IMR-90 (cell line): ENCODE data around the gene GSTK1. TPM values are rescaled to one million over a fixed set of nuclear protein-coding genes. Genes with fewer than 3 reads are reported as not detected.

Source experiments
- ATAC-seq: fragments of 200-7000 bp; cut with Tn5 transposase; 2 replicates; pipeline ENCODE4 v1.9.1; 2020; ENCODE audit warnings: low read depth, mild to moderate bottlenecking, moderate library complexity
- BruUV-seq: library from RNA; stranded (reverse); fragments of 400-500 nt; replicated peaks from 2 replicates; lab custom pipeline; 2021; lab: Mats Ljungman, UMichigan
- CTCF ChIA-PET: fragments of 300-600 bp; formaldehyde crosslinking; extraction: SDS; loops from one replicate; lab custom pipeline; 2021; ENCODE audit warnings: antibody characterized with exemption; lab: Yijun Ruan, JAX
- POLR2A ChIA-PET: fragments of 300-600 bp; sonication (Branson Sonifier 250); formaldehyde crosslinking; loops from one replicate; lab custom pipeline; 2022; ENCODE audit warnings: antibody characterized with exemption; ENCODE audit not compliant: unreplicated experiment; lab: Charles Lee
- DNase-seq: peaks from one replicate; pipeline ENCODE4 v3.0.0; 2013
- H2AFZ ChIP-seq: replicated peaks from 2 replicates; pipeline ENCODE3; 2013; ENCODE audit warnings: low read length, mild to moderate bottlenecking; ENCODE audit not compliant: poor library complexity
- H2AK5ac ChIP-seq: 2 replicates; pipeline ENCODE4 v1.6.1; 2013; ENCODE audit warnings: low read depth, low read length, inconsistent platforms
- H2AK9ac ChIP-seq: replicated peaks from 2 replicates; pipeline ENCODE3; 2013; ENCODE audit warnings: mild to moderate bottlenecking, low read depth, low read length, moderate library complexity; ENCODE audit not compliant: poor library complexity
- H2BK120ac ChIP-seq: 2 replicates; pipeline ENCODE4 v1.6.1; 2013; ENCODE audit warnings: low read depth, low read length, inconsistent platforms
- H2BK15ac ChIP-seq: 3 replicates; pipeline ENCODE4 v1.6.1; 2013; ENCODE audit warnings: low read depth, low read length, inconsistent platforms
- H2BK20ac ChIP-seq: 2 replicates; pipeline ENCODE4 v1.6.1; 2013; ENCODE audit warnings: low read depth, mild to moderate bottlenecking, inconsistent platforms, low read length, moderate library complexity
- H2BK5ac ChIP-seq: 2 replicates; pipeline ENCODE4 v1.6.1; 2013; ENCODE audit warnings: mild to moderate bottlenecking, low read depth, low read length, inconsistent platforms; ENCODE audit not compliant: poor library complexity, severe bottlenecking
- H3K14ac ChIP-seq: replicated peaks from 2 replicates; pipeline ENCODE4 v1.6.1; 2013; ENCODE audit warnings: low read depth, low read length, inconsistent platforms
- H3K18ac ChIP-seq: 2 replicates; pipeline ENCODE4 v1.6.1; 2013; ENCODE audit warnings: low read depth, low read length, control low read depth
- H3K23ac ChIP-seq: 2 replicates; pipeline ENCODE4 v1.6.1; 2013; ENCODE audit warnings: low read depth, low read length, inconsistent platforms
- H3K27ac ChIP-seq: 2 replicates; pipeline ENCODE4 v1.5.1; 2013; ENCODE audit warnings: mild to moderate bottlenecking, control low read depth, low read length; ENCODE audit not compliant: insufficient read depth
- H3K27me3 ChIP-seq: 2 replicates; pipeline ENCODE4 v1.6.1; 2013; ENCODE audit warnings: low read length; ENCODE audit not compliant: control insufficient read depth, insufficient read depth
- H3K36me3 ChIP-seq: 2 replicates; pipeline ENCODE4 v1.6.1; 2013; ENCODE audit warnings: low read length, mixed read lengths; ENCODE audit not compliant: control insufficient read depth, insufficient read depth
- H3K4ac ChIP-seq: 2 replicates; pipeline ENCODE4 v1.6.1; 2013; ENCODE audit warnings: low read depth, low read length, inconsistent platforms
- H3K4me1 ChIP-seq: 2 replicates; pipeline ENCODE4 v1.6.1; 2013; ENCODE audit warnings: low read length, mixed read lengths; ENCODE audit not compliant: control insufficient read depth, insufficient read depth
- H3K4me2 ChIP-seq: 2 replicates; pipeline ENCODE4 v1.6.1; 2013; ENCODE audit warnings: low read depth, mild to moderate bottlenecking, control low read depth, low read length, moderate library complexity
- H3K4me3 ChIP-seq: 2 replicates; pipeline ENCODE4 v1.5.1; 2013; ENCODE audit warnings: low read depth, mild to moderate bottlenecking, control low read depth, low read length, moderate library complexity; ENCODE audit not compliant: insufficient read depth
- H3K56ac ChIP-seq: 2 replicates; pipeline ENCODE4 v1.6.1; 2013; ENCODE audit warnings: low read length, inconsistent platforms; ENCODE audit not compliant: insufficient read depth; ENCODE audit errors: extremely low read depth
- H3K79me1 ChIP-seq, 2 experiments: 2 replicates each; pipeline ENCODE4 v1.6.1; 2013; ENCODE audit warnings: low read length in 2 of 2, inconsistent platforms in 1 of 2, low read depth in 1 of 2
- H3K9ac ChIP-seq: 2 replicates; pipeline ENCODE4 v1.6.1; 2013; ENCODE audit warnings: low read depth, low read length, control low read depth
- H3K9me1 ChIP-seq: 2 replicates; pipeline ENCODE4 v1.6.1; 2013; ENCODE audit warnings: low read length, inconsistent platforms; ENCODE audit not compliant: insufficient read depth
- H3K9me3 ChIP-seq: 2 replicates; pipeline ENCODE4 v1.6.1; 2013; ENCODE audit warnings: low read length; ENCODE audit not compliant: control insufficient read depth, insufficient read depth
- H4K20me1 ChIP-seq: 2 replicates; pipeline ENCODE4 v1.6.1; 2013; ENCODE audit warnings: low read length, inconsistent platforms; ENCODE audit not compliant: insufficient read depth
- H4K5ac ChIP-seq: 2 replicates; pipeline ENCODE4 v1.6.1; 2013; ENCODE audit warnings: mild to moderate bottlenecking, low read depth, low read length, control low read depth
- H4K8ac ChIP-seq, 2 experiments: 2 replicates each; pipeline ENCODE4 v1.6.1; 2013; ENCODE audit warnings: low read depth in 2 of 2, low read length in 2 of 2, control low read depth in 1 of 2, inconsistent platforms in 1 of 2
- H4K91ac ChIP-seq: 2 replicates; pipeline ENCODE4 v1.6.1; 2013; ENCODE audit warnings: low read depth, low read length, inconsistent platforms; ENCODE audit not compliant: insufficient read depth
- BHLHE40 ChIP-seq: fragments of 150-350 bp; IDR thresholded peaks from 2 replicates; pipeline ENCODE4 v1.6.1; 2016; ENCODE audit warnings: mild to moderate bottlenecking, low read depth, low read length
- CEBPB ChIP-seq: IDR thresholded peaks from 2 replicates; pipeline ENCODE4 v1.6.1; 2012; ENCODE audit warnings: low read depth, low read length, improper control_type of control experiment
- CHD1 ChIP-seq: IDR thresholded peaks from 2 replicates; pipeline ENCODE4 v1.6.1; 2012; ENCODE audit warnings: low read depth, low read length, improper control_type of control experiment
- MAFK ChIP-seq: IDR thresholded peaks from 2 replicates; pipeline ENCODE4 v1.6.1; 2012; ENCODE audit warnings: low read depth, low read length, improper control_type of control experiment
- MAZ ChIP-seq: IDR thresholded peaks from 2 replicates; pipeline ENCODE4 v1.6.1; 2012; ENCODE audit warnings: low read depth, mild to moderate bottlenecking, low read length, improper control_type of control experiment, moderate library complexity, borderline replicate concordance
- MXI1 ChIP-seq: IDR thresholded peaks from 2 replicates; pipeline ENCODE4 v1.6.1; 2012; ENCODE audit warnings: low read depth, mild to moderate bottlenecking, low read length, moderate library complexity, borderline replicate concordance
- NFE2L2 ChIP-seq: fragments of 150-350 bp; IDR thresholded peaks from 2 replicates; pipeline ENCODE4 v1.6.1; 2016; ENCODE audit warnings: low read depth, mild to moderate bottlenecking, low read length
- POLR2A ChIP-seq: IDR thresholded peaks from 2 replicates; pipeline ENCODE4 v1.6.1; 2012; ENCODE audit warnings: mild to moderate bottlenecking, low read depth, low read length
- RAD21 ChIP-seq: IDR thresholded peaks from 2 replicates; pipeline ENCODE4 v1.6.1; 2012; ENCODE audit warnings: low read length, improper control_type of control experiment
- RCOR1 ChIP-seq: IDR thresholded peaks from 2 replicates; pipeline ENCODE4 v1.6.1; 2012; ENCODE audit warnings: mild to moderate bottlenecking, low read length, improper control_type of control experiment; ENCODE audit not compliant: insufficient replicate concordance
- RFX5 ChIP-seq: IDR thresholded peaks from 2 replicates; pipeline ENCODE4 v1.8.0; 2012; ENCODE audit warnings: low read depth, mild to moderate bottlenecking, low read length, moderate library complexity
- SMC3 ChIP-seq: fragments of 150-350 bp; IDR thresholded peaks from 2 replicates; pipeline ENCODE4 v1.6.1; 2016; ENCODE audit warnings: low read depth, mild to moderate bottlenecking, antibody characterized with exemption, low read length, moderate library complexity
- WGBS, 2 experiments: methylation state at CpG; one replicate each; pipeline versions ENCODE4 v1.1.5 to v1.1.7; 2013; ENCODE audit warnings: missing lambda C conversion rate in 2 of 2; ENCODE audit not compliant: insufficient read length in 1 of 2; ENCODE audit errors: extremely low coverage in 2 of 2; 5-methylcytosine and 5-hydroxymethylcytosine counted together
- dilution Hi-C: fragments of 300-500 bp; cut with HindIII; formaldehyde crosslinking; loops from one replicate; pipeline ENCODE4 v1.14.3; 2018; ENCODE audit warnings: low sequenced_read_pairs; ENCODE audit not compliant: unreplicated experiment
- in situ Hi-C: fragments of 300-500 bp; cut with MboI; formaldehyde crosslinking; loops from 3 replicates; pipeline ENCODE4 v1.14.3; 2019; ENCODE audit warnings: low sequenced_read_pairs, inconsistent platforms, mixed read lengths
- intact Hi-C: fragments of 100-400 bp; cut with micrococcal nuclease; formaldehyde crosslinking; loops from 2 replicates; pipeline ENCODE4 v1.10.0; 2022
- polyA plus RNA-seq, 3 experiments: library from polyadenylated mRNA; depleted of rRNA; stranded (reverse); fragments of >200 nt; gene quantifications; 2 replicates each; pipeline ENCODE4 v1.2.3, GENCODE V29; 2012; ENCODE audit warnings: low replicate concordance in 1 of 3
- total RNA-seq: library from RNA; depleted of rRNA; stranded (reverse); fragments of >200 nt; gene quantifications from 2 replicates; pipeline ENCODE4 v1.2.3, GENCODE V29; 2012
- TF ChIP-seq, protein P1 (sequence below): conservative IDR thresholded peaks from 2 replicates; pipeline ENCODE4 v1.5.1; 2012; ENCODE audit warnings: mild to moderate bottlenecking, low read depth, low read length, improper control_type of control experiment
- TF ChIP-seq, protein P2 (sequence below): fragments of 150-350 bp; IDR thresholded peaks from 2 replicates; pipeline ENCODE4 v1.6.1; 2016; ENCODE audit warnings: low read depth, mild to moderate bottlenecking, low read length, moderate library complexity, borderline replicate concordance
- TF ChIP-seq, protein P3 (sequence below): fragments of 150-350 bp; IDR thresholded peaks from 2 replicates; pipeline ENCODE4 v1.6.1; 2017; ENCODE audit warnings: mild to moderate bottlenecking, antibody characterized with exemption, low read length, low read depth

The GSTK1 gene
- total and polyA plus RNA-seq, 2 of the 4 experiments (the other 2 are of a cell fraction), result 64.9 to 111 TPM

DNA sequence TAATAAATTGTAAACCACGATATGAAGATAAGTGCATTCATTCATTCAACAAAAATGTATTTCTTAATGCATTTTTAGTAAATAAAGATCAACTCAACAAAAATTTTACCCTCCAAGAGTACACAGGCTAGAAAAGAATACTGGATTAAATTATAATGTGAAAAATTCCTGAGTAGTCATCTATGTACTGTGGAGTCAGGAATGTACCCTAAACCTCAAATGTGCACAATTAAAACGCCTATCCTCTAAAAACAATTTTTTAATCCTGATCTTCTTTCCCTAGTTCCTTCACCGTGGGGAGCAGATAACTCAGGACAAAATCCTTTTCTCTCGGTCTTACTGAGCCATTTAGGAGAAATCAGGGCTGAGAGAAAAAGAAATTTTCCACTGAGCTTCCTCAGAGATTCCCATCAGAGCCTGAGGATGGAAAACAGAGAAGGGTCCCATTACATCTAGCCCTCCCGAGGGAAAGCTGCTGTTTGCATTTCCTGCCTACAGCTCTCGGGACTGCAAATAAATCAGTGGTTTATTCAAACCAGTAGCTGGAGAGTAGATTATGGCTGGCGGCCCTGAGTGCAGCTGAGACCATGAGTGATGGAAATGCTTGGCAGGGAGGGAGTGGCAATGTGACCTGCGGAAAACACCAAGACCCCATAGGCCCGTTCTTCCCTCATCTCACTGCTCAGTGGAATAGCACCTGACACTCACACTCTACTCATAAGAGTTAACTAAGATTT, 34.0 kb upstream of the GSTK1 start:
- Histone ChIP-seq H4K91ac (no peak overlapping the region), H3K9ac (no peak overlapping the region), H3K56ac (no peak overlapping the region), H3K4me2 (no peak overlapping the region; the same call in 1 of the 2 replicates), H3K36me3 (no peaks in the 10 kb centered on the region), H4K5ac (no peak overlapping the region), H3K9me1 (peaks cover 8% of the 10 kb centered on the region; the same call in 1 of the 2 replicates), H2BK120ac (no peak overlapping the region), H3K9me3 (no peaks in the 10 kb centered on the region), H3K27me3 (peaks cover 5% of the 10 kb centered on the region), H4K20me1 (no peaks in the 10 kb centered on the region), H2AK5ac (no peak overlapping the region), H2AFZ (no peak overlapping the region), H3K27ac (no peak overlapping the region), H3K4me1 (peaks cover 2% of the 10 kb centered on the region; the same call in 1 of the 2 replicates), H3K18ac (no peak overlapping the region), H2BK20ac (no peak overlapping the region), H3K4ac (no peak overlapping the region), H3K14ac (no peak overlapping the region), H2BK15ac (no peak overlapping the region), H2AK9ac (no peak overlapping the region), H3K4me3 (no peak overlapping the region), H4K8ac (no peak overlapping the region), H3K79me1 (no peaks in the 10 kb centered on the region), H2BK5ac (no peak overlapping the region), H3K23ac (no peak overlapping the region)
- 10% methylated on average over 2 of the region's 9 CpGs; no CpG with 5 or more reads in 1 of the 2 experiments for WGBS, 2 experiments
- BruUV-seq, result no TSS peak
- ATAC-seq, result peak; percentile 70
- no peak for DNase-seq
- dilution Hi-C loops, result no loop called here
- ChIA-PET CTCF (interaction anchor here (0.7 to 1.8 kb wide), 3 partner anchors 11 to 15 kb away, joined by 3 to 4 read pairs (median 4); no protein-coding TSS in a partner anchor), POLR2A (no interaction called here)
- intact Hi-C loops, result no loop called here
- in situ Hi-C loops, result no loop called here
- TF ChIP-seq SMC3, result no peak
- TF ChIP-seq, protein P1, sequence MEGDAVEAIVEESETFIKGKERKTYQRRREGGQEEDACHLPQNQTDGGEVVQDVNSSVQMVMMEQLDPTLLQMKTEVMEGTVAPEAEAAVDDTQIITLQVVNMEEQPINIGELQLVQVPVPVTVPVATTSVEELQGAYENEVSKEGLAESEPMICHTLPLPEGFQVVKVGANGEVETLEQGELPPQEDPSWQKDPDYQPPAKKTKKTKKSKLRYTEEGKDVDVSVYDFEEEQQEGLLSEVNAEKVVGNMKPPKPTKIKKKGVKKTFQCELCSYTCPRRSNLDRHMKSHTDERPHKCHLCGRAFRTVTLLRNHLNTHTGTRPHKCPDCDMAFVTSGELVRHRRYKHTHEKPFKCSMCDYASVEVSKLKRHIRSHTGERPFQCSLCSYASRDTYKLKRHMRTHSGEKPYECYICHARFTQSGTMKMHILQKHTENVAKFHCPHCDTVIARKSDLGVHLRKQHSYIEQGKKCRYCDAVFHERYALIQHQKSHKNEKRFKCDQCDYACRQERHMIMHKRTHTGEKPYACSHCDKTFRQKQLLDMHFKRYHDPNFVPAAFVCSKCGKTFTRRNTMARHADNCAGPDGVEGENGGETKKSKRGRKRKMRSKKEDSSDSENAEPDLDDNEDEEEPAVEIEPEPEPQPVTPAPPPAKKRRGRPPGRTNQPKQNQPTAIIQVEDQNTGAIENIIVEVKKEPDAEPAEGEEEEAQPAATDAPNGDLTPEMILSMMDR, result no peak
- TF ChIP-seq CHD1, result no peak
- TF ChIP-seq MXI1, result no peak
- no peak for TF ChIP-seq RCOR1
- TF ChIP-seq POLR2A, result no peak
- no peak for TF ChIP-seq CEBPB
- TF ChIP-seq RFX5, result no peak
- TF ChIP-seq, protein P2, sequence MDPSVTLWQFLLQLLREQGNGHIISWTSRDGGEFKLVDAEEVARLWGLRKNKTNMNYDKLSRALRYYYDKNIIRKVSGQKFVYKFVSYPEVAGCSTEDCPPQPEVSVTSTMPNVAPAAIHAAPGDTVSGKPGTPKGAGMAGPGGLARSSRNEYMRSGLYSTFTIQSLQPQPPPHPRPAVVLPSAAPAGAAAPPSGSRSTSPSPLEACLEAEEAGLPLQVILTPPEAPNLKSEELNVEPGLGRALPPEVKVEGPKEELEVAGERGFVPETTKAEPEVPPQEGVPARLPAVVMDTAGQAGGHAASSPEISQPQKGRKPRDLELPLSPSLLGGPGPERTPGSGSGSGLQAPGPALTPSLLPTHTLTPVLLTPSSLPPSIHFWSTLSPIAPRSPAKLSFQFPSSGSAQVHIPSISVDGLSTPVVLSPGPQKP, result no peak
- TF ChIP-seq MAZ, result no peak
- TF ChIP-seq NFE2L2, result no peak
- no peak for TF ChIP-seq RAD21
- no peak for TF ChIP-seq BHLHE40
- TF ChIP-seq, protein P3, sequence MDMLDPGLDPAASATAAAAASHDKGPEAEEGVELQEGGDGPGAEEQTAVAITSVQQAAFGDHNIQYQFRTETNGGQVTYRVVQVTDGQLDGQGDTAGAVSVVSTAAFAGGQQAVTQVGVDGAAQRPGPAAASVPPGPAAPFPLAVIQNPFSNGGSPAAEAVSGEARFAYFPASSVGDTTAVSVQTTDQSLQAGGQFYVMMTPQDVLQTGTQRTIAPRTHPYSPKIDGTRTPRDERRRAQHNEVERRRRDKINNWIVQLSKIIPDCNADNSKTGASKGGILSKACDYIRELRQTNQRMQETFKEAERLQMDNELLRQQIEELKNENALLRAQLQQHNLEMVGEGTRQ, result no peak
- TF ChIP-seq MAFK, result no peak
